GM12878 (cell line): ENCODE measurements around the gene TRAPPC6A.

Experiments used
- CHD2 ChIP-seq: IDR thresholded peaks from 2 replicates; pipeline ENCODE4 v1.6.1; 2011; ENCODE audit warnings: low read depth, low read length, improper control_type of control experiment, borderline replicate concordance
- CHD4 ChIP-seq: fragments of 200-600 bp; sonication (generic); IDR thresholded peaks from 2 replicates; pipeline ENCODE4 v1.6.1; 2016; ENCODE audit warnings: mild to moderate bottlenecking
- EZH2 ChIP-seq: IDR thresholded peaks from 2 replicates; pipeline ENCODE4 v1.6.1; 2012; ENCODE audit warnings: low read depth, mild to moderate bottlenecking, control low read depth, inconsistent platforms, low read length, borderline replicate concordance; ENCODE audit not compliant: control insufficient read depth
- SREBF2 ChIP-seq: IDR thresholded peaks from 2 replicates; pipeline ENCODE4 v1.6.1; 2012; ENCODE audit warnings: mild to moderate bottlenecking, low read length
- TF ChIP-seq, protein P1 (sequence below), 3 experiments: IDR thresholded peaks in 2 of 3; conservative IDR thresholded peaks in 1 of 3; 2 replicates each; pipeline ENCODE4 v1.5.1; 2011; ENCODE audit warnings: low read depth in 3 of 3, low read length in 3 of 3, mild to moderate bottlenecking in 3 of 3, control low read depth in 2 of 3, moderate library complexity in 2 of 3, inconsistent platforms in 1 of 3, mixed read lengths in 1 of 3; ENCODE audit not compliant: control insufficient read depth in 2 of 3, insufficient read depth in 1 of 3; ENCODE audit errors: extremely low read depth in 1 of 3
- TF ChIP-seq, protein P2 (sequence below): IDR thresholded peaks from 2 replicates; pipeline ENCODE4 v1.6.1; 2011; ENCODE audit warnings: mild to moderate bottlenecking, low read depth, low read length, moderate library complexity; ENCODE audit not compliant: insufficient replicate concordance

DNA sequence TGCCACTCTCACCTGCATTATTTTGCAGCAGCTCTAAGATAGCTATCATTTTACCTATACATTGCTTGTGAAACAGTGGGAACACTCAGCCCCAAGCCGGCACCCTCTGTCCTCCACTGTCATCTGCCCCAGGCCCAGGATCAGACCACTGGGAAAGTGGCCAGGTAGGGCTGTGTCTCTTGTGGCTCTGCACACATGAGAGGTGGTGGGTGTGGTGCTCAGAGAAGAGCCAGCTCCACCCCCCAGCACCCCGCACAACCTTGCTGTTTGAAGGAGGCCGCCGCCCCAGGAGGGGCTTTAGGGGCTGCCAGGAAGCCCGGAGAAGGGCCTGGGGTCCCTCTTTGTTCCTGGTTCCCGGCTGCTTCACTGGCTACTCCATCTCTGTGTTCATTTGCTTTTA, 58.5 kb downstream of the TRAPPC6A start:
- TF ChIP-seq EZH2: no peak
- TF ChIP-seq, protein P1, sequence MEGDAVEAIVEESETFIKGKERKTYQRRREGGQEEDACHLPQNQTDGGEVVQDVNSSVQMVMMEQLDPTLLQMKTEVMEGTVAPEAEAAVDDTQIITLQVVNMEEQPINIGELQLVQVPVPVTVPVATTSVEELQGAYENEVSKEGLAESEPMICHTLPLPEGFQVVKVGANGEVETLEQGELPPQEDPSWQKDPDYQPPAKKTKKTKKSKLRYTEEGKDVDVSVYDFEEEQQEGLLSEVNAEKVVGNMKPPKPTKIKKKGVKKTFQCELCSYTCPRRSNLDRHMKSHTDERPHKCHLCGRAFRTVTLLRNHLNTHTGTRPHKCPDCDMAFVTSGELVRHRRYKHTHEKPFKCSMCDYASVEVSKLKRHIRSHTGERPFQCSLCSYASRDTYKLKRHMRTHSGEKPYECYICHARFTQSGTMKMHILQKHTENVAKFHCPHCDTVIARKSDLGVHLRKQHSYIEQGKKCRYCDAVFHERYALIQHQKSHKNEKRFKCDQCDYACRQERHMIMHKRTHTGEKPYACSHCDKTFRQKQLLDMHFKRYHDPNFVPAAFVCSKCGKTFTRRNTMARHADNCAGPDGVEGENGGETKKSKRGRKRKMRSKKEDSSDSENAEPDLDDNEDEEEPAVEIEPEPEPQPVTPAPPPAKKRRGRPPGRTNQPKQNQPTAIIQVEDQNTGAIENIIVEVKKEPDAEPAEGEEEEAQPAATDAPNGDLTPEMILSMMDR (IDR thresholded peaks at IDR 0.05 in 2 of 3, conservative IDR thresholded peaks at IDR 0.05 in 1 of 3; ENCODE audit: control insufficient read depth in 2 of 3, extremely low read depth in 1 of 3, insufficient read depth in 1 of 3, low read depth in 3 of 3, low read length in 3 of 3): no peak
- TF ChIP-seq CHD2: no peak
- TF ChIP-seq, protein P2, sequence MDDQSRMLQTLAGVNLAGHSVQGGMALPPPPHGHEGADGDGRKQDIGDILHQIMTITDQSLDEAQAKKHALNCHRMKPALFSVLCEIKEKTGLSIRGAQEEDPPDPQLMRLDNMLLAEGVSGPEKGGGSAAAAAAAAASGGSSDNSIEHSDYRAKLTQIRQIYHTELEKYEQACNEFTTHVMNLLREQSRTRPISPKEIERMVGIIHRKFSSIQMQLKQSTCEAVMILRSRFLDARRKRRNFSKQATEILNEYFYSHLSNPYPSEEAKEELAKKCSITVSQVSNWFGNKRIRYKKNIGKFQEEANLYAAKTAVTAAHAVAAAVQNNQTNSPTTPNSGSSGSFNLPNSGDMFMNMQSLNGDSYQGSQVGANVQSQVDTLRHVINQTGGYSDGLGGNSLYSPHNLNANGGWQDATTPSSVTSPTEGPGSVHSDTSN: no peak
- TF ChIP-seq CHD4: no peak
- TF ChIP-seq SREBF2: no peak
